Tibial nerve (tissue), 4 donors: Measurements from ENCODE around the gene CCDC78. TPM values are rescaled to one million over a fixed set of nuclear protein-coding genes. Genes with fewer than 3 reads are reported as not detected.

Experiments
- DNase-seq, 2 donors: peaks; one replicate each; pipeline ENCODE4 v3.0.0-alpha.2; 2019; ENCODE audit warnings: low spot score in 2 of 2
- H3K27ac ChIP-seq, 4 donors: fragments of 200-600 bp; sonication (generic) in 3 of 4; one replicate each; pipeline ENCODE4 v1.5.1; 2017 to 2019; ENCODE audit warnings: mild to moderate bottlenecking in 1 of 4
- H3K27me3 ChIP-seq, 2 donors: fragments of 200-600 bp; sonication (generic) in 1 of 2; one replicate each; pipeline versions ENCODE4 v1.5.1 to v1.6.0; 2017 to 2019
- H3K36me3 ChIP-seq, 3 donors: fragments of 200-600 bp; sonication (generic); one replicate each; pipeline ENCODE4 v1.5.1; 2018 to 2019
- H3K4me1 ChIP-seq, 4 donors: fragments of 200-600 bp; sonication (generic) in 3 of 4; one replicate each; pipeline ENCODE4 v1.5.1; 2017 to 2019
- H3K4me3 ChIP-seq, 4 donors: fragments of 200-600 bp; sonication (generic) in 3 of 4; one replicate each; pipeline ENCODE4 v1.5.1; 2017 to 2019; ENCODE audit warnings: mild to moderate bottlenecking in 1 of 4, moderate library complexity in 1 of 4
- H3K9me3 ChIP-seq, 4 donors: fragments of 200-600 bp; sonication (generic) in 3 of 4; one replicate each; pipeline ENCODE4 v1.5.1; 2017 to 2019
- CTCF ChIP-seq, 5 experiments: fragments of 200-600 bp in 3 of 5; fragments of 450-650 bp in 2 of 5; sonication (generic) in 3 of 5; IDR thresholded peaks; one replicate each; pipeline ENCODE4 v1.5.1; 2016 to 2019; ENCODE audit warnings: antibody characterized with exemption in 5 of 5, mild to moderate bottlenecking in 3 of 5, moderate library complexity in 2 of 5
- EP300 ChIP-seq, 2 donors: sonication (generic); formaldehyde crosslinking; IDR thresholded peaks; one replicate each; pipeline ENCODE4 v1.6.1; 2017; ENCODE audit warnings: antibody characterized with exemption in 2 of 2, mild to moderate bottlenecking in 1 of 2
- POLR2A ChIP-seq, 2 donors: fragments of 450-650 bp; IDR thresholded peaks; one replicate each; pipeline ENCODE4 v1.6.1; 2017; ENCODE audit warnings: antibody characterized with exemption in 2 of 2, mild to moderate bottlenecking in 2 of 2, moderate library complexity in 2 of 2
- WGBS, 2 donors: methylation state at CpG; one replicate each; pipeline ENCODE4 v1.1.5; 2018; 5-methylcytosine and 5-hydroxymethylcytosine counted together
- total RNA-seq, 4 donors: library from RNA; depleted of rRNA; stranded (reverse); fragments of >200 nt; gene quantifications; one replicate each; pipeline ENCODE4 v1.1.0, GENCODE V29; 2016

Gene CCDC78
- total RNA-seq, 4 donors from 2014 or later: 0.63 to 7.5 (median 3.0) TPM

GRCh38 chr16:751152-752006 is 25.1 kb upstream of the CCDC78 start:
- no peak for TF ChIP-seq EP300 (IDR thresholded peaks at IDR 0.05)
- 59 to 60% methylated on average over 26 to 39 of the region's 39 CpGs for WGBS, 2 donors
- H3K27ac ChIP-seq: no peak overlapping the region
- H3K27me3 ChIP-seq: peaks cover 0 to 23% of the 10 kb centered on the region in 2 donors
- DNase-seq: no peak
- no peaks in the 10 kb centered on the region for H3K36me3 ChIP-seq
- H3K4me1 ChIP-seq: no peaks in the 10 kb centered on the region
- peaks cover 0 to 2% (median 0%) of the 10 kb centered on the region in 4 donors for H3K9me3 ChIP-seq
- H3K4me3 ChIP-seq: no peak overlapping the region

- no peaks in the 10 kb centered on the region for H3K4me1 ChIP-seq
- no peak for DNase-seq
- H3K9me3 ChIP-seq: no peaks in the 10 kb centered on the region
- WGBS, 2 donors: 55 to 58% methylated on average over 9 of the region's 9 CpGs
- H3K4me3 ChIP-seq: no peak overlapping the region
- peaks cover 0 to 23% of the 10 kb centered on the region in 2 donors for H3K27me3 ChIP-seq
- H3K36me3 ChIP-seq: no peaks in the 10 kb centered on the region
- no peak for TF ChIP-seq POLR2A (IDR thresholded peaks at IDR 0.05)
- TF ChIP-seq CTCF (IDR thresholded peaks at IDR 0.05): no peak
- no peak for TF ChIP-seq EP300 (IDR thresholded peaks at IDR 0.05)
- no peak overlapping the region for H3K27ac ChIP-seq
These were observed 24.2 kb upstream of the CCDC78 start for GRCh38 chr16:750485-750884.

GRCh38 chr16:749010-749409 is 22.8 kb upstream of the CCDC78 start:
- peaks cover 0 to 23% of the 10 kb centered on the region in 2 donors for H3K27me3 ChIP-seq
- H3K4me1 ChIP-seq: no peaks in the 10 kb centered on the region
- H3K9me3 ChIP-seq: no peaks in the 10 kb centered on the region
- H3K36me3 ChIP-seq: no peaks in the 10 kb centered on the region
- no peak overlapping the region for H3K4me3 ChIP-seq
- H3K27ac ChIP-seq: no peak overlapping the region
- DNase-seq: no peak
- TF ChIP-seq POLR2A (IDR thresholded peaks at IDR 0.05) (no peak), EP300 (IDR thresholded peaks at IDR 0.05) (no peak), CTCF (IDR thresholded peaks at IDR 0.05) (no peak)
- 59 to 77% methylated on average over 6 of the region's 6 CpGs for WGBS, 2 donors

- no peak overlapping the region for H3K4me3 ChIP-seq
- no peak overlapping the region for H3K27ac ChIP-seq
- 72 to 73% methylated on average over 29 to 39 of the region's 39 CpGs for whole genome bisulfite sequencing, 2 donors
- TF ChIP-seq POLR2A (IDR thresholded peaks at IDR 0.05): no peak
- TF ChIP-seq EP300 (IDR thresholded peaks at IDR 0.05): no peak
- TF ChIP-seq CTCF (IDR thresholded peaks at IDR 0.05): no peak
- no peaks in the 10 kb centered on the region for H3K9me3 ChIP-seq
- H3K36me3 ChIP-seq: no peaks in the 10 kb centered on the region
- no peak for DNase-seq
- H3K27me3 ChIP-seq: peaks cover 0 to 16% of the 10 kb centered on the region in 2 donors
- no peaks in the 10 kb centered on the region for H3K4me1 ChIP-seq
These were observed 21.9 kb upstream of the CCDC78 start for GRCh38 chr16:747978-748746.

- H3K4me1 ChIP-seq: no peaks in the 10 kb centered on the region
- DNase-seq: no peak
- TF ChIP-seq EP300 (IDR thresholded peaks at IDR 0.05) (no peak), CTCF (IDR thresholded peaks at IDR 0.05) (no peak), POLR2A (IDR thresholded peaks at IDR 0.05) (no peak)
- no peak overlapping the region for H3K27ac ChIP-seq
- peaks cover 0 to 6% of the 10 kb centered on the region in 2 donors for H3K27me3 ChIP-seq
- H3K36me3 ChIP-seq: no peaks in the 10 kb centered on the region
- no peak overlapping the region for H3K4me3 ChIP-seq
- 75 to 83% methylated on average over 4 to 11 of the region's 13 CpGs for WGBS, 2 donors
- H3K9me3 ChIP-seq: no peaks in the 10 kb centered on the region
These were observed 20.4 kb upstream of the CCDC78 start for GRCh38 chr16:746637-747036.
